Colonic mucosa (tissue), 4 donors: ENCODE data around the gene APBB1IP. TPM values are rescaled to one million over a fixed set of nuclear protein-coding genes. Genes with fewer than 3 reads are reported as not detected.

Experiments
- DNase-seq: peaks from one replicate; pipeline ENCODE4 v3.0.0-alpha.2; 2020
- H3K27ac ChIP-seq: fragments of 200-600 bp; one replicate; pipeline ENCODE4 v1.8.0; 2021
- H3K27me3 ChIP-seq: fragments of 200-600 bp; one replicate; pipeline ENCODE4 v1.8.0; 2021
- H3K36me3 ChIP-seq: fragments of 200-600 bp; one replicate; pipeline ENCODE4 v1.8.0; 2021
- H3K4me1 ChIP-seq: fragments of 200-600 bp; one replicate; pipeline ENCODE4 v1.8.0; 2021; ENCODE audit warnings: mild to moderate bottlenecking
- H3K4me3 ChIP-seq: fragments of 200-600 bp; one replicate; pipeline ENCODE4 v1.8.0; 2021
- H3K9ac ChIP-seq, 2 donors: one replicate each; pipeline ENCODE4 v1.7.0; 2013; ENCODE audit warnings: control low read depth in 2 of 2, low read depth in 2 of 2, low read length in 2 of 2
- H3K9me3 ChIP-seq: fragments of 200-600 bp; one replicate; pipeline ENCODE4 v1.8.0; 2021
- CTCF ChIP-seq: fragments of 200-600 bp; IDR thresholded peaks from one replicate; pipeline ENCODE4 v1.8.0; 2022; ENCODE audit warnings: antibody characterized with exemption, mild to moderate bottlenecking
- intact Hi-C: fragments of 100-400 bp; cut with DNase I; formaldehyde crosslinking; loops from one replicate; pipeline ENCODE4 v1.14.1; 2022
- total RNA-seq, 2 donors: library from RNA; stranded (reverse); fragmentation: NEBNext Ultra II Directional in 1 of 2; extraction: Animal tissue kit (Norgen Biotek cat#: 25700) in 1 of 2; gene quantifications; one replicate each; pipeline ENCODE4 v1.2.1, GENCODE V29; 2021
- donor health status: healthy.
- donor health status: DM: no; HTN: no; CAD: no.
- donor health status: DM: no; HTN: no; CAD: no.

The APBB1IP gene
- total RNA-seq, 2 donors from 2014 or later: 2.1 to 2.8 TPM

- intact Hi-C loops: no loop called here
Observed at GRCh38 chr10:26478061-26478460, 39.9 kb downstream of the APBB1IP start.

GRCh38 chr10:26479766-26480492, 41.8 kb downstream of the APBB1IP start:
- Histone ChIP-seq H3K4me1 (no peaks in the 10 kb centered on the region), H3K4me3 (no peak overlapping the region), H3K27ac (peak overlapping the region; percentile 17), H3K27me3 (no peaks in the 10 kb centered on the region), H3K9me3 (no peaks in the 10 kb centered on the region), H3K36me3 (no peaks in the 10 kb centered on the region), H3K9ac (no peak overlapping the region)
- TF ChIP-seq CTCF: no peak
- intact Hi-C loops: no loop called here
- no peak for DNase-seq

More at GRCh38 chr10:26478061-26478460, 39.9 kb downstream of the APBB1IP start:
- Histone ChIP-seq H3K36me3 (no peaks in the 10 kb centered on the region), H3K27me3 (no peaks in the 10 kb centered on the region), H3K27ac (no peak overlapping the region), H3K4me1 (no peaks in the 10 kb centered on the region), H3K4me3 (no peak overlapping the region), H3K9me3 (no peaks in the 10 kb centered on the region), H3K9ac (no peak overlapping the region)
- TF ChIP-seq CTCF: no peak
- DNase-seq: no peak

GRCh38 chr10:26481315-26481692, 43.2 kb downstream of the APBB1IP start:
- H3K27me3 ChIP-seq: no peaks in the 10 kb centered on the region
- no peak overlapping the region for H3K4me3 ChIP-seq
- H3K36me3 ChIP-seq: no peaks in the 10 kb centered on the region
- intact Hi-C loops: no loop called here
- TF ChIP-seq CTCF: no peak
- H3K9ac ChIP-seq: no peak overlapping the region
- DNase-seq: no peak
- no peaks in the 10 kb centered on the region for H3K9me3 ChIP-seq
- H3K27ac ChIP-seq: no peak overlapping the region
- no peaks in the 10 kb centered on the region for H3K4me1 ChIP-seq

- Histone ChIP-seq H3K9ac (no peak overlapping the region), H3K36me3 (no peaks in the 10 kb centered on the region), H3K27ac (no peak overlapping the region), H3K9me3 (no peaks in the 10 kb centered on the region), H3K27me3 (no peaks in the 10 kb centered on the region), H3K4me3 (no peak overlapping the region), H3K4me1 (no peaks in the 10 kb centered on the region)
- no peak for DNase-seq
- intact Hi-C loops: no loop called here
- no peak for TF ChIP-seq CTCF
Observed at GRCh38 chr10:26481914-26482550, 43.9 kb downstream of the APBB1IP start.

- Histone ChIP-seq H3K27ac (no peak overlapping the region), H3K4me1 (no peaks in the 10 kb centered on the region), H3K36me3 (no peaks in the 10 kb centered on the region)
Observed at GRCh38 chr10:26483554-26483953, 45.4 kb downstream of the APBB1IP start.

More at GRCh38 chr10:26483554-26483953, 45.4 kb downstream of the APBB1IP start:
- DNase-seq: no peak
- H3K9me3 ChIP-seq: no peaks in the 10 kb centered on the region
- H3K4me3 ChIP-seq: no peak overlapping the region
- intact Hi-C loops: no loop called here
- H3K27me3 ChIP-seq: no peaks in the 10 kb centered on the region
- TF ChIP-seq CTCF: no peak
- no peak overlapping the region for H3K9ac ChIP-seq
